GM12872 (cell line): ENCODE measurements around the gene SERPIND1.

Experiments used
- TF ChIP-seq, protein P1 (sequence below): IDR thresholded peaks from 3 replicates; pipeline ENCODE4 v1.5.1; 2011; ENCODE audit warnings: low read depth, mild to moderate bottlenecking, low read length, moderate library complexity; ENCODE audit not compliant: insufficient read depth

SERPIND1 gene

DNA sequence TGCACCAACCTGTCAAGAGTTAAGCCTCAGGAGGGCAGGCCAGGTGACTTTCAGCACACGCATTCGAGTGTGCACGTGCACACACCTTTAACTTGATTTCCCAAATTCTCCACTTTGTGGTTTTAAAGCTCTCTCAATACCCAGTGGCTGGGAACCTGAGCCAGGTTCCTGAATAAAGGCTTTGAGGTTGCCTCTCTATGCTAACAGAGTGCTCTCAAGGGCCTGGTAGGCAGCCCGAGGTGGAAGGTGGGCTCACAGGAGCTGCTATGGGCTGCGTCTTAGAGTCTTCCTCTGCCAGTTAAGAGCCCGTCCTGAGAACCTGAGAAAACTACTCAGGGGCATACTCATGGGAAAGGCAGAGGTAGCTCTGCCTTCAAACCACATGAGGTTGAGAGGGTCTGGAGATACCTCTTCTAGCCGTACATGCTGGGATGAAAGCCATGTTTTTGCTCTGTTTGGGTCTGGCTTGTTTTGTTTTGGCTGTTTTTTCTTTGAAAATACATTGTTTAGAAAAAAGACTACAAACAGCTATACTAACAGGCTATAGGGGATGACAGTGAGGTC lies 11.6 kb upstream of the SERPIND1 start:
- TF ChIP-seq, protein P1, sequence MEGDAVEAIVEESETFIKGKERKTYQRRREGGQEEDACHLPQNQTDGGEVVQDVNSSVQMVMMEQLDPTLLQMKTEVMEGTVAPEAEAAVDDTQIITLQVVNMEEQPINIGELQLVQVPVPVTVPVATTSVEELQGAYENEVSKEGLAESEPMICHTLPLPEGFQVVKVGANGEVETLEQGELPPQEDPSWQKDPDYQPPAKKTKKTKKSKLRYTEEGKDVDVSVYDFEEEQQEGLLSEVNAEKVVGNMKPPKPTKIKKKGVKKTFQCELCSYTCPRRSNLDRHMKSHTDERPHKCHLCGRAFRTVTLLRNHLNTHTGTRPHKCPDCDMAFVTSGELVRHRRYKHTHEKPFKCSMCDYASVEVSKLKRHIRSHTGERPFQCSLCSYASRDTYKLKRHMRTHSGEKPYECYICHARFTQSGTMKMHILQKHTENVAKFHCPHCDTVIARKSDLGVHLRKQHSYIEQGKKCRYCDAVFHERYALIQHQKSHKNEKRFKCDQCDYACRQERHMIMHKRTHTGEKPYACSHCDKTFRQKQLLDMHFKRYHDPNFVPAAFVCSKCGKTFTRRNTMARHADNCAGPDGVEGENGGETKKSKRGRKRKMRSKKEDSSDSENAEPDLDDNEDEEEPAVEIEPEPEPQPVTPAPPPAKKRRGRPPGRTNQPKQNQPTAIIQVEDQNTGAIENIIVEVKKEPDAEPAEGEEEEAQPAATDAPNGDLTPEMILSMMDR: no peak

DNA sequence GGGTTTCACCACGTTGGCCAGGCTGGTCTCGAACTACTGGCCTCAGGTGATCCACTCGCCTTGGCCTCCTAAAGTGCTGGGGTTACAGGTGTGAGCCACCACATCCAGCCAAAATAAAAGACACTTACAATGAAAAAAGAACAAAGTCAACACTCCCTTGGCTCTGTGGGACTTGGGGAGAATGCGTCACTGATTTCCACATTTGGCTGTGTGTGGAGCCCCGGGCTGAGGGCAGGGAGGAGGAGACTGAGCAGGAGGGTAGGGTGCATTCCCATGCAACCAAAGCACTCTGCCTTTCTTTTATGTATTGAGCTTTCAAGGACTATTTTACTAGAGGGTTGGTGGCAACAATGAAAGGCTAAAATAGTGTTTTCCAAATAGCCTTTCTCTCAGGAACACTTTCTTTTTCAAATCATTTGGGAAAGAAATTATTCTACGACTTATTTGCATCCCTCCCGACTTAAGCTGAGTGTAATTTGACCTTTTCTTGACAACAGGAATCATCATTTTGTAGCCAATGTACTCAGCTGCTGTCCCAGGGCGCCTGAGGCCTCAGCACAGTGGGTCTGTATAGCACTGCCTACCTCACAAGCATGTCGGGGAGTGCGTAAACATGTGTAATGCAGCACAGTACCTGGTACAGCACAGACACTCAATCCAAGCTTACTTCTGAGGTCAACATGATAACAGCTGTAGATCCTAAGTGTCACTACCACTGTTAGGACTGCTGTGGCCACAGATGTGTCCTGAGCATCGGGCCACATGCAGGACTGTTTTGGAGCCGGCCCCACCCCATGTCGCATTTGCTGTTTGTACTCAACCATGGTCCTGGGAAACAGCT lies 10.1 kb upstream of the SERPIND1 start:
- TF ChIP-seq, protein P1: no peak

DNA sequence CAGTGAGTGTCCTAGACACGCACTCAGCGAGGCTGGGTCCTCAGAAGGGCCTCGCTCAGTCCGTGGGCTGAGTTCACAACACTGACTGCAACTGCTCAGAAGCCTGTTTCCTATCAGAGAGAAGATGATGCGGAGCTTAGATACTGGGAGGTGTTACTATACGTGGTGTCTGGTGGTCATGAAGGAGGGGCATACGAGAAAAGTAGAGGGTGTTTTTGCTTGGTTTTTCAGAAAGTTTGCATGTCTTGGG lies 9.5 kb upstream of the SERPIND1 start:
- TF ChIP-seq, protein P1: no peak

DNA sequence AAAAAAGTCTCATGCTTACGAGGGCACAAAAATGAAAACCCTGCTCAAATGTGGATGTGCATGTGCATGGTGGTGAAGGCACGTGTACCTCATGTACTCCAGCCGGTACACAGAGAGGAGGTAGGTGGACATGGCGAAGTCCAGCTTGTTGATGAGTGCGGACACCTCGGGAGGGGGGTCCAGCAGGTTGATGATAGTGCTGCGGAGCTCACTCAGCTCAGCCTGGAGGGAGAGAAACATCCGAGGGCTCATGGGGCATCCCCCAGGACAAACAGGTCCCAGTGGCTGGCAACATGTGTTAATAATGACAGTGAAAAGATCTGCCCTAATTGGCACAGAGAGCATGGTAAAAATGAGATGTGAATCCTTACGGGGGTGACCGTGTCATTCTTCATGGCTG lies 9.2 kb upstream of the SERPIND1 start:
- TF ChIP-seq, protein P1: no peak

DNA sequence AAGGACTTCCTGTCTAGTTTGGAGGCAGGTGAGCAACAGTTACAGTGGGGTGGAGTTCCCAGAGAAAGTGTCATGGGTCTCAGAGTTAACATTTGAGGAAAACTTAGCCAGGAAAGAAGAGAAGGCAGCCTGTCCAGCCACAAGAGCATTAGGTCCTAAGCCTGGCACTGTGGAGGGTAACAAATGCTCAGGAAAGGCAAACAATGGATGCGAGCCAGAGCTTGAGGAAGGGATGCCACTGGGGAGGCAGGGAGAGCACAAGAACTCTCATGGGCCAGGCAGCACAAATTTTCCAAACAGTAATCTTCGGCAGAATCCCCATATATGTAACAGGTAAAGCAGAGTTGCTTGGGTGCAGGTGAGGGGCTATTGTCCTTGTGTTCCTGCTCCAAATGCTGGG lies 8.0 kb upstream of the SERPIND1 start:
- TF ChIP-seq, protein P1: no peak

DNA sequence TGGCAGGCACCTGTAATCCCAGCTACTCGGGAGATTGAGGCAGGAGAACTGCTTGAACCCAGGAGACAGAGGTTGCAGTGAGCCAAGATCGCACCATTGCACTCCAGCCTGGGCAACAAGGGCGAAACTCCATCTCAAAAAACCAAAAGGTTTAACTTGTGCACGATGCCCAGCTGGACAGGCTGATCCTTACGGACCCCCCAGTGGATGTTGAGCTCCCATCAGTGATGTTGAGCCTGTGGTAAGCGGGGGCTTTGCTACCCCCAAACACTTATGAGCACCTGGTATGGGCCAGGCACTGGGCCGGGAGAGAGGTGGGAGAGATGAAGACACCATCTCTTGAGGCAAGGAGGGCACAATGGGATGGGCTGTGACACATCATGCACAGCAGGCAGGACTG lies 7.4 kb upstream of the SERPIND1 start:
- TF ChIP-seq, protein P1: no peak

DNA sequence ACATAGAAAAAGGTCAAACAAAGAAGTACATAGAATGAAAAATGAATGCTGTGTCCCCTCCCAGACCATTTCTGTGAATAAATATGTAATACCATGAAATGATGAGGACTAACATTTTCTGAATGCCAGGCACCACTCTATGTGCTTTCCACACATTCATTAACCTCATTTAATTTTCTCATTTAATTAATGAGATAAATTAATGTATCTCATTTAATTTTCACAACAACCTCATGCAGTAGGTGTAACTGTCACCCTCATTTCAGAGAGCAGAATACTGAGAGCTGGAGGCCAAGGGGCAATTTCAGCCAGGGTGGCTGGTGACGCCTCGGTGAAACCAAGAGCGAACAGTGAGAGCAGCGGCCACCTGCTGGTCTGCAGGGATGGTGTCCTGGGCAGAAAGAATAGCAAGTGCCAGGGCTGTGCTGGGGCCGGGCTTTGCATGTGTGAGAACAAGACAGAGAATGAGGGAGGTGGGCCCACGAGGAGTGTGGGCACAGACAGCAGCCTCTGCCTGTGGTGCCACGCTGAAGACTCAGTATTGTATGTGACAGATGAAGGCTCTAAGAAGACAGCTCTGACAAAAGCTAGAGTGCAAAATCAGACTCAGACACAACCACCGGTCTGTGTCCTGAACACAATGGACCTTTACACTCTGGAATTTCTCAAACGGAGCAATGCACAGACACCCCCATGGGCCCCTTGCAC lies 1.8 kb upstream of the SERPIND1 start:
- TF ChIP-seq, protein P1: 0 out of 3 replicates have a peak, but pooled peaks have one; percentile 10
